Right kidney (tissue), 1 donor: ENCODE data around the gene CERCAM.

Experiments used
- DNase-seq: peaks from one replicate; pipeline ENCODE4 v3.0.0-alpha.2; 2016

Gene CERCAM

DNA sequence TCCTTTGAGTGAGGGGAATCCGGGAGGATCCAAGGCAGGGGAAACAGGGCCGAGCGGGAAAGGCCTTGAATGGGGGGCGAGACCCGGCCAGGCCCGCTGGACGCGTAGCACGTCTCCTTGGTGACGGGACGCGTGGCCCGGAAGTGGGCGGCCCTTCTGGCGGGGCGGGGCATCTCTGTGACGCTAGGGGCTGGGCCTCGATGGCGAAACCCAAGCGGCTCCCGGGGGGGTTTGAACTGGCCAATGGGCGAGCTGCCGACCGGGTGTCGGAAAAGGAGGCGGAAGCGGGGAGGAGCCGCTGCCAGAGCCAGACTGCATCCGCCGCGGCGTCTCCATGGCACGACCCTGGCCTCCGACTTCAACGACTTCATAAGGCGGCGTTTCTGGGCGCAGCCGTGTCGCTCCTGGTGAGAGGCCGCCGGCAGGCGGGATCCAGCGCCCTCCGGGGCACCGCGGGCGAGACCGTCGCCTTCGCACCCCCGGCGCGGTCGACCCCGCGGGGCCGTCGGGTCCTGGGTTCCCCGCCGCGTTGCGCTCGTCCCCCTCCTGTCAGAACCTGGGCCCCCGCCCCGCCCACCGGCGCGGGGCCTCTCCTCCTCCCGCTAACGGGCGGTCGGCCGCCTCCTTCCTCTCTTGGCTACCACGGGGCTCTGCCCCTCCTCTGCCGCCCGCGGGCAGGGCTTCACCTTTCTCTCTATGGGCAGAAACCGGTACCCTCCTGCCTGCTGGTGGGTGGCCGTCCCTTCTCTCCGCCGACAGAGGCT lies 35.4 kb downstream of the CERCAM start, which contains the start of gene ODF2:
TSS of gene ODF2 (plus strand) at position 158 of the 764 bp plus-strand sequence. CDS start at position 244, 86 bp downstream.
- peak; percentile 91 for DNase-seq

DNA sequence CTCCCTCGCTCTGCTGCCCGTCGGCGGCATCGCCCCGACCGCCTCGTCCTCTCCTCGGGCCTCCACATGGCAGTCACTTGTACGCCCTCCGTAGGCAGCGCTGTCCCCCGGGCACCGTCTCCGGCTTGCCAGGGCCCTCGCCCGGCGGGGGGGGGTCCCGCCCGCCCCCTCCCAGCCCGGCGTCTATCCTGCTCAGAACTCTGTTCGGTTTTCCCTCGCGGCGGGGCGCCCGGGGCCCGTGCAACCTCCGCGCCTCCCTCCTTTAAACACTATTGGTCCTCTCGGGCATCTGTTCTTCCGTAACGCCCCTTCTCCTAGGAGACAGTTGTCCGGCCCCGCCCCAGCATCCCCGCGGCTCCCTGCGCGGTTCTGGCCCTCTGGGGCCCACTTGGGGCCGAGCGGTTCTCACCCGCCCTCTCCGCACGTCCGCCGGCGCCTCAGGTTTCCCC lies 36.0 kb downstream of the CERCAM start:
- DNase-seq: peak; percentile 75

DNA sequence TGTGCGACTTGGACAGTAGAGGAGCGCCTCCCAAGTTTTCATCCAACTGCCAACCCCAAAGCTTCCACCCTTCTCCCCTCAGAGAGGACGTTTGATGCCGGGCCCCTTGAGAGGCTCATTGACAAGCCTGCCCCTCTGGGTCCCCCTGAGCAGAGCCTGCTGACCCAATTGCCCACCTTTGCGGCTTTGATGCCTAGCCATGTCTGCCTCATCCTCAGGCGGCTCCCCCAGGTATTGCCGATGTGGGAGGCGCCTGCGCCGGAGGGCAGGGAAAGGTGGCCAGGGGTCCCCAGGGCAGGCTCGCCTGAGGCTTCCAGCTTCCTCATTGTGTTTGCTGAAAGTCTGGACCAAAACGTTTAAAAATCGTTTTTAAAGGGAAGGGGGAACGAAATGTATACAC lies 36.5 kb downstream of the CERCAM start:
- DNase-seq: peak; percentile 15

DNA sequence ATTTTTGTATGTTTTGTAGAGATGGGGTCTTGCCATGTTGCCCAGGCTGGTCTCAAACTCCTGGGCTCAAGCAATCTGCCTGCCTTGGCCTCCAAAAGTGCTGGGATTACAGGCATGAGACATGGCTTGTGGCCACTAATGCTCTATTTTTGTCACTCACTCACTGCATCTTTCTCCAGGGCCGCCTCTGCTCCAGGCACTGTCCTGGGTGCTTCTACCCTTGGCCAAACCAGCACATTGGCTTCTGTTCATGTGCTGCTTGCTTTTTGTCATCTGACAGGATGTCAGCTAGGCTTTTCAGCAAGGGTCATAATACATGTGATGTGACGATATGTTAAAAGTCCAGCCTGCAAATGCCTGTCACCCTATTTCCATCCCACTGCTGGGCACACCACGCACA lies 38.4 kb downstream of the CERCAM start:
- no peak for DNase-seq

DNA sequence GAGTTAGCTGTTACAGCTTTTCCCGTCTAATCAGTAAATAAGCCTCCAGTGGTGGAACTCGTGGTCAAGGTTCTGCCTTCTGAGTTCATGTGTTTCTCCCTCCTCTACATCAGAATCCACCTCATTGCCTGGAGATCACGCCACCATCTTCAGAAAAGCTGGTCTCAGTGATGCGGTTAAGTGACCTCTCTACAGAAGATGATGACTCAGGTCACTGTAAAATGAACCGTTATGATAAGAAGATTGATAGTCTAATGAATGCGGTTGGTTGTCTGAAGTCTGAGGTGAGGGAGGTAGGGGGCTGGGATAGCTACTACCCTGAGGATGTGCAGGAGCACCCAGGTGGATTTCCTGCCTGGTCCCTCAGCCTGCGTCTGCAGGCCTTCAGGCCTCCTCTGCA lies 48.4 kb downstream of the CERCAM start:
- no peak for DNase-seq

DNA sequence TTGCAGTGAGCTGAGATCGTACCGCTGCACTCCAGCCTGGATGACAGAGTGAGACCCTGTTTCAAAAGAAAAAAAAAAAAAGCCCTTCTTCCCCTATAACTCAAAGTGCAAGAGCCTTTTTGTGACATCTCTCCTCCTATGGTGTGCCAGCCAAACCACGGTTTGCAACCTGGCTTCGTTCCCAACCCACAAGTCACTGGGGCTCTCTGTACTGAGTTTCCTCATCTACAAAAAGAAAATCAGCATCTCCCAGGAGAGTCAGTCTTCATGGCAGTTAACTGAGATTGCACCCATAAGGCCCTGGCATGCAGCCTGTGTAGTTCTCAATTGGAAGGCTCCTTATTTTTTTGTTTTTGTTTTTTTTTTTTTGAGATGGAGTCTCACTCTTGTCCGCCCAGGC lies 49.9 kb downstream of the CERCAM start:
- DNase-seq: no peak

DNA sequence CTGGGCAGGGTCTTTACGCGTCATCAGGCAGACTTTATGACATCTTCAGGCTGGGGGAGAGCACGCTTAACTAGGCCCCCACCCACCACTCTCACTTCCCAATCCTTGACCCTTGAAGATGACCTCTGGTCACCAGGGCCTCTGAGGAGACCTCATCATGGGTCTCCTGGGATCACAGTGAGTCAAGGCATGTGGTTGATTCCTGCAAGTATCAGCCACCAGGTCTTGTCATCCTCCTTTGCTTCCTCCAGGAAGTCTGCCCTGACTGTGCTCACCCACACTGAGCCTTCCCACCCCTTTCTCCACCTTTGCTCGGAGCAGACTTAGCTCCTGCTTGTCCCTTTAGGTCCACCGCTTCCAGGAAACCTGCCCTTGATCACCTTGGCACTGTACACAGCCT lies 52.4 kb downstream of the CERCAM start:
- no peak for DNase-seq

DNA sequence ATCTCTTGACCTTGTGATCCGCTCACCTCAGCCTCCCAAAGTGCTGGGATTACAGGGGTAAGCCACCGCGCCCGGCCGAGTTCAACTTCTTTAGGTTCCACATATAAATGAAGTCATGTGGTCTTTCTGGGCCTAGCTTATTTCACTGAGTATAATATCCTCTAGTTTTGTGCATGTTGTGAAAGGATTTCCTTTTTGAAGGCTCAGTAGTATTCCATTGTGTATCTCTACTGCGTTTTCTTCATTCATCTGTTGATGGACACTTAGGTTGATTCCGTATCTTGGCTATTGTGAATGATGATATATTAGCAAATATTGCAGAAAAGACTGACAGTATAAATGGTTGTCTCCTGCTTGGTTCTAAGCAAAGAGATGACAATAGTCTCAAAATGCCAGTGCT lies 55.2 kb downstream of the CERCAM start:
- DNase-seq: no peak

DNA sequence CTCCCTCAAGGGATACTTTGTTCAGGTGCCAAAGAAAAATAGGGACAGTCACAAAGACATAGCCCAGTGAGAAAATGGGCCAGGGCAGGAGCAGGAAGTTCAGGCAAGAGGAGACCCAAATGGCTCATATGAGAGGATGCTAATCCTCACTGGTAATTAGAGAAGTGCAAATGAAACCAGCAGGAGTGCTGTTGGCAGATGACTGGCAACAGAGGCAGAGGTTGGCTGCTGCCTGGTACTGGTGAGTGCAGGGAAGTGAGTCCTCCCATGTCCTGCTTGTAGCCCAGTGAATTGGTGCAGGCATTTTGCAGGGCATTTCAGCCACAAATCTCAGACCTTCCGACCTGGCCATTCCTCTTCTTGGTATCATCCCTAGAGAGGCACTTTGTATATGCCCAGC lies 58.6 kb downstream of the CERCAM start:
- DNase-seq: no peak

DNA sequence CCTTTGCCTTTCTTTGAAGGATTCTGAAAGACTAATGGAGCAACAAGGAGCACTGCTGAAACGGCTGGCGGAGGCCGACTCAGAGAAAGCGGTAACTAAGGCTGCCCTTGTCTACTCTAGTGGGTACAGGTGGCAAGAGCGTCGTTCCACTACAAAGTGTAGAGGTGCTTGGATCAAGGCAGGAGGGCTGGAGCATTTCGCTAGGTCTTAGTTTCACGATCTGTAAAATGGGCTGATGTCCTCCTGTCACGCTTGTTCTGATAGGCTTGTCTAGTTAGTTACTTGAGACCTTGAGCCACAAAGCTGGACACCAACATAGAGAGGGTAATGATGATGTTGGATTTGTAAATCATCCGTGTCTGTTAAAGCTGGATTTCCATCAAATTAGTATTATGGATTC lies 60.9 kb downstream of the CERCAM start:
- no peak for DNase-seq

DNA sequence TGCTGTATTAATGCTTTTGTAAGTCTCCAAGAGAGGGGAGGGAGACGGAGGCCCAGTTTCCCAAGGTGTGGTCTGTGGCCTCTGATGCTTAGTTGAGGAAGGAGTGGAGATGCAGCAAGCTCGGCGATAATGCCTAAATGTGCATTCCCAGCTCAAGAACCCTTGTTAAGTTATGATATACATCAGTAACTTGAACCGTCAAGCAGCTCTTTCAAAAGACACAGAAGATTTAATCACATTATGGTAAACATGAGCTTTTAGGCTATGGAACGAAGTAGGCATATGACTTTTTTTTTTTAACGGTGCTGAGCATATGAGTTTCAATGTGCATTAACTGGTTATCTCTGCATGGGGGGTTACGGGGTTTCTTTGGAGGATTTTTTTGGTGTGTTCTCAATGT lies 61.5 kb downstream of the CERCAM start:
- no peak for DNase-seq

DNA sequence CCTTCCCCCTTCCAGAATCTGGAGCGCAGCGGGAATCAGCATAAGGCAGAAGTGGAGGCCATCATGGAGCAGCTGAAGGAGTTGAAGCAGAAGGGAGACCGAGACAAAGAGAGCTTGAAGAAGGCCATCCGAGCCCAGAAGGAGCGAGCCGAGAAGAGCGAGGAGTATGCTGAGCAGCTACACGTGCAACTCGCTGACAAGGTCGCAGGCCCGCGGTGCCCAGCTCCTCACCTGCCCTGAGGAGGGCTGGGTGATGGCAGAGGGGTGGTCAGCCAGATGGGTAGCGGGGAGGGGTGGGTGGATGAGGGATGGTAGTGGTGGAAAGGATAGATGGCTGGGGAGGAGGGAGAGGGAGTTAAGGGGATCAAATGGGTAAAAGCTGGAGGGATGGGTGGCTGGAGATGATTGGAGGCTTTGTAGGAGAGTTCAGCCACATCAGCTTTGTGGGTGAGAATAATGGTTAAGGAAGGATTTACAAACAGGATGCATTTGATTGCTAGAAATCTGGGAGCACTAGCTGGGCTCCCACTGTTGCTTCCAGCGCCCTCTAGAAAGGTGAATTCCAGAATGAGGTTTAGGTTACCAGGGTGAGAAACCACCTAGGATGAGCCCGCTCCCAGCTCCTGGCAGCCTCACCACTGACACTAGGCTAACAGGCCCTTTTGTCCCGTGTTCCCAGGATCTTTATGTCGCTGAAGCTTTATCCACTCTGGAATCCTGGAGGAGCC lies 64.2 kb downstream of the CERCAM start:
- DNase-seq: no peak

DNA sequence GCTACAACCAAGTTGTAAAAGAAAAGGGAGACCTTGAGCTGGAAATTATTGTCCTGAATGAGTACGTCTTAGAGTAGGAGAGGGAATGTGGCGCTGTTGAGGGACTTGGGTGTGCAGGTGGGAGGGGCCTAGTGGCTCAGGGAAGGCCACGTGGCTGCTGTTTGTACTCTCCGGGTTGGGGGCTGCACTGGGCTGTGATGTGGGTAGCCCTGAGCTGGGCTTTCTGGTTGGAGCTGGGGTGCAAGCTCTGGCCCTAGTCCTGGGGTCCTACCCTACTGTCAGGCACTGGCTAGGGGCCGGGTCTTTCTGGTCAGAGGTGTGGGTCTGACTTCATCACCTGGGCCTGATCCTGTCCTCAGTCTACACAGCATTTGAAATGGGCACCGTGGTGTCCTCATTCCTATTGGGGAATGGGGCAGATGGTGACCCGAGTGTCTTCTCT lies 64.8 kb downstream of the CERCAM start:
- no peak for DNase-seq

DNA sequence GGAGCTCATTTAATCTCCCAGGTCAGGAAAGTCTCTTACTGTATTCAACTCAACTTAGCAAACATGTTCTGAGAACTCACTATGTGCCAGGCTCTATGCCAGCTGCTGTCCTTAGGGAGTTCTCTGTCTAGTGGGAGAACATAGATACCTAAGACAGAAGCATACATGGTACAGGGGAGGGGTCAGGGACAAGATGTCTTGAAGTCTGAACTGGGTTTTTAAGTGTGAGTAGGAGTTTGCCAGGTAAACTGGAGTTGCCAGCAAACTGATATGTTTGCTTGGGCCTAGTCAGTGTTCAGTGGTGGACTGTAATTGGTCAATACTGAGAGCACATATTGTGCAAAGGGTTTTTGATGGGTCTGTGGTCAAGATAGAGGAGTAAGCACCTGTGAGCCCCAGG lies 65.5 kb downstream of the CERCAM start:
- DNase-seq: no peak
